Astrocyte of the cerebellum (primary cell): ENCODE results near the gene BRAT1.

Experiments used
- DNase-seq: peaks from one replicate; pipeline ENCODE4 v3.0.0-alpha.2; 2011; ENCODE audit warnings: low read depth
- H3K4me3 ChIP-seq: 2 replicates; pipeline ENCODE4 v1.5.1; 2011; ENCODE audit warnings: mild to moderate bottlenecking, low read depth, low read length, moderate library complexity
- in situ Hi-C: cut with HindIII; loops from 2 replicates; pipeline ENCODE4 v1.10.0; 2017; ENCODE audit warnings: low sequenced_read_pairs
- TF ChIP-seq, protein P1 (sequence below): IDR thresholded peaks from 2 replicates; pipeline ENCODE4 v1.5.1; 2012; ENCODE audit warnings: low read length, low read depth, moderate library complexity, mild to moderate bottlenecking; ENCODE audit errors: missing control alignments

The BRAT1 gene

DNA sequence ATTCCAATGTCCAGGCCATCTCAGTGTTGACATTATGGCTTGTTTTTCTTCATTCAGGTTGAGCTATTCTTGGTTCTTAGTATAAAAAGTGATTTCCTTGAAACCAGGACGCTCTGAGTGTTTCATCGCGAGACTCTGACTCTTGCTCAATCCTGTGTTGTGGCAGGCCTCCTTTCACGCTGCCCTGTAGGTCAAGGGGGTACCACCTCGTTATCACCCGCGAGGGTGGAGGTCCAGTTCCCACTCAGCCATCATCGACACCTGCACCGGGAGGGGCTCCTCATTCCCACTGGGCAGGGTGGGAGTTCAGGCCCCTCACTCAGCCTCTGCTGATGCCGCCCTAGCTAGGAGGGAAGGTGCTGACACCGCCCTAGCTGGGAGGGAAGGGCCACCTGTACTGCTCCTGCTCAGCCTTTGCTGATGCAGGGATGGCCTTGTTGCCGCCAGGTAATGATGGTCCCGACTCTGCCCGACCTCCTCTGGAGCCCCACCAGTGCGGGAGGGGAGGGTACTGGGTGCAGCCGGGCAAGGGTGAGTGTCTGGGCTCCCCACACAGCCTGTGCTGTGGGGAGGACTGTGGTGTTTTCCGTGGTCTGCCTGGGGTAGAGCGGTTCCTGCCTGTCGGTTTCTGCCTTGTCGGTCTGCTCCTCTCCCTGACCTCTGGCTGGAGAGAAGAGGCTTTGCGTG, 19.9 kb upstream of the BRAT1 start:
- TF ChIP-seq, protein P1, sequence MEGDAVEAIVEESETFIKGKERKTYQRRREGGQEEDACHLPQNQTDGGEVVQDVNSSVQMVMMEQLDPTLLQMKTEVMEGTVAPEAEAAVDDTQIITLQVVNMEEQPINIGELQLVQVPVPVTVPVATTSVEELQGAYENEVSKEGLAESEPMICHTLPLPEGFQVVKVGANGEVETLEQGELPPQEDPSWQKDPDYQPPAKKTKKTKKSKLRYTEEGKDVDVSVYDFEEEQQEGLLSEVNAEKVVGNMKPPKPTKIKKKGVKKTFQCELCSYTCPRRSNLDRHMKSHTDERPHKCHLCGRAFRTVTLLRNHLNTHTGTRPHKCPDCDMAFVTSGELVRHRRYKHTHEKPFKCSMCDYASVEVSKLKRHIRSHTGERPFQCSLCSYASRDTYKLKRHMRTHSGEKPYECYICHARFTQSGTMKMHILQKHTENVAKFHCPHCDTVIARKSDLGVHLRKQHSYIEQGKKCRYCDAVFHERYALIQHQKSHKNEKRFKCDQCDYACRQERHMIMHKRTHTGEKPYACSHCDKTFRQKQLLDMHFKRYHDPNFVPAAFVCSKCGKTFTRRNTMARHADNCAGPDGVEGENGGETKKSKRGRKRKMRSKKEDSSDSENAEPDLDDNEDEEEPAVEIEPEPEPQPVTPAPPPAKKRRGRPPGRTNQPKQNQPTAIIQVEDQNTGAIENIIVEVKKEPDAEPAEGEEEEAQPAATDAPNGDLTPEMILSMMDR = no peak
- no peak for DNase-seq
- in situ Hi-C loops = no loop called here
- no peak overlapping the region for H3K4me3 ChIP-seq

DNA sequence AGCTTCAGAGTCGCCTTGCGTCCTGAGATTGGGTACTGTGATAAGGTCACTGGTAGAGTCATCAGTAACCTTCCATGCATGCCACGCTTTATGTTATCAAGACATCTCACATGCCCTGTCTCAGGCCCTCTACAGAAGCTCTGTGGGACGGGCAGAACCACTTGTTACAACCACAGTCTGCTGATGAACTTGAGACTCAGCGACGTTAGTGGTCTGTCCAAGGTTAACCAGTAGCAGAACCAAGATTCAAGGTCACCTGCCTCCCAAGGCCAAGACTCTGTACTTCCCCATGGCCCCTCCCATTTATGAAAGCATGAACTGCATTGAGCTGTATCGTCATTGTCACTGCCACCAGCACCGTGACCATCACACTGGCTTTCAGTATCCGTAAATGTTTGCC, 18.4 kb upstream of the BRAT1 start:
- in situ Hi-C loops = no loop called here
- DNase-seq = no peak
- TF ChIP-seq, protein P1 = no peak
- H3K4me3 ChIP-seq = no peak overlapping the region

DNA sequence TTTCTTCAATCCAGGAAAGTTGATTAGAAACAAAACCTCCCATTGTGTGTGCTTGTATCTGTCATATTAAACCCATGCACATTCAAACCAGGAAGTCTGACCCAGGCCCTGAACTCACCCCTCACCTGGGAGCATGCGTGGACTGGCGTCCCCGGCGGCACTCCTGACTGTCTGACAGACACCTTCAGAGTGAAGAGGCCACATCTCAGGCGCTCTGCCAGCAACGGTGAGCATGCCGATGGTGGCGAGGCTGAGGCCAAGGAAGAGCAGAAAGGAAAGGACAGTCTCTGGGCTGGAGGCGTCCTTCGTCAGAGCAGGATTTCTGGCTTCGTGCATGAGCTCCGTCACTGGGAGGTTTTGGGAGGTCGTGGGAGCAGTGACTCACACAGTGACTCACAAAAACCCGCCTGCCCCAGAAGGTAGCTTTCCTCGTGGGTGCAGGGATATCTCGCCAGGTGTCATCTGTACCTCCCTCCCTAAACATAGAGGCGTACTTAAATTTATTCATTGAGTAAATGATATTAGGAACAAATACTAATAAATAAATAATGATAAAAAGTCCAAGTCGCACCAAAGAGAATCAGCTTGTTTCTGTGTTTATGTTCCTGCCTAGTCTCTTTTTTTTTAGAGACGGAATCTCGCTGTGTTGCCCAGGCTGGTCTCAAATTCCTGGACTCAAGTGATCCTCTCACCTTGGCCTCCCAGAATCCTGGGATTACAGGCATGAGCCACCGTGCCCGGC, 16.9 kb upstream of the BRAT1 start:
- TF ChIP-seq, protein P1 = no peak
- in situ Hi-C loops = no loop called here
- DNase-seq = no peak
- H3K4me3 ChIP-seq = no peak overlapping the region

DNA sequence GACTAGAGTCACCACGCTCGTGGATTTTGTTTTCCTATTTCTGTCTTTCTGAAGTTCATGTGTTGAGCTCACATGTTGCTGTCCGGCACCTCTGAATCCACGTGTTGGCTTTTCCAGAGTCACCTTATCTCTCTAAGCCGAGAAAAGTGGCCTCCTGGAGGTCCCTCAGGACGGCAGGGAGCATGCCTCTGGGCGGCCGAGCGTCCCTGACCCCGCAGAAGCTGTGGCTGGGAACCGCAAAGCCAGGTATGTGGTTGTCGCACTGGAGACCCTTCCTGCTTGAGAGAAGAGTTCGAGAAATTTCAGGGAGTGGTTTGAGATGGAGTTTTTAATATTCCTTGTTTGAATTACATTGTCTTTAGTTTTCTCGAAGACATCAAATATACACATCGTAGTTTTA, 16.1 kb upstream of the BRAT1 start:
- in situ Hi-C loops = no loop called here
- TF ChIP-seq, protein P1 = no peak
- no peak overlapping the region for H3K4me3 ChIP-seq
- no peak for DNase-seq

DNA sequence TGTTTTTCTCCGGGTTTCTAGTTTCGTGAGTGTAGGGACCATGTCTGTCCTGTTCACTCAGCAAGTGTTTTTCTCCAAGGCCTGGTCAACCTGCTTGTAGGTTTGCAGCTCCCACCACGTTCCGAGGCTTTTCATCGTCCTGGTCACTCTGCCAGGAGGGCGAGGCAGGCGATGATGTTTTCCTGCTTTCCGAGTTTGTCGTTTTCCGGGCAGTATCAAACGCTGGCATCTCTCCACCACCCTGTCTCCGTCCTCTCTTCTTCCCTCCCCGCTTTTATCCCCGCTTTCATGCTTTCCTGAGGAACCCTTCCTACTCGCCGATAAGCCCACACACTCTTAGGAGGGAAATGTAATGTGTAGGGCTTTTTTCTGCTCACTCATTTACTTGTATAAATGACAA, 14.7 kb upstream of the BRAT1 start:
- TF ChIP-seq, protein P1 = no peak
- DNase-seq = no peak
- in situ Hi-C loops = no loop called here
- no peak overlapping the region for H3K4me3 ChIP-seq

DNA sequence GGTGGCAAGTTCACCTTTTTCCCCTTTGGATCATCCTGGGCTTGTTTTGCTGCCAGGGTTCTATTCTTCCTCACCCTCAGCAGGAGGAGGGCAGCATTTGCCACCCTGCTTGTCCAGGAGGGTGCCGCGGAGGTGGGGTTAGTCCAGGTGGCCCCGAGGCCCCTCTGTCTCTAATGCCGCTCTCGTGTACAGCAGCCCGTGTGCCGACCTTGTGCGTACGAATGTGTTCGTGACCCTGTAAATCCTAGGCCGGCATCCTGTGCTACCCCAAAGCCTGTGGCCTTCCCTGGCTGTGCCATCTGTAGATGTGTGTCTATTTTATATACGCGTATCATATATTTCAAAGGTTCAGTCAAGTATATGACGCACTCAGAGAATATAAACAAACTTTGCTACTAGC, 14.1 kb upstream of the BRAT1 start:
- no peak for DNase-seq
- in situ Hi-C loops = loop anchor here (5.0 kb wide), 2 partner anchors 43 to 87 kb away; no protein-coding TSS in a partner anchor
- TF ChIP-seq, protein P1 = no peak
- no peak overlapping the region for H3K4me3 ChIP-seq
